IMR-90 (cell line): ENCODE data around the gene ERH. TPM values are rescaled to one million over a fixed set of nuclear protein-coding genes. Genes with fewer than 3 reads are reported as not detected.

ENCODE experiments used
- ATAC-seq: fragments of 200-7000 bp; cut with Tn5 transposase; 2 replicates; pipeline ENCODE4 v1.9.1; 2020; ENCODE audit warnings: low read depth, mild to moderate bottlenecking, moderate library complexity
- BruUV-seq: library from RNA; stranded (reverse); fragments of 400-500 nt; replicated peaks from 2 replicates; lab custom pipeline; 2021; lab: Mats Ljungman, UMichigan
- CTCF ChIA-PET: fragments of 300-600 bp; formaldehyde crosslinking; extraction: SDS; loops from one replicate; lab custom pipeline; 2021; ENCODE audit warnings: antibody characterized with exemption; lab: Yijun Ruan, JAX
- POLR2A ChIA-PET: fragments of 300-600 bp; sonication (Branson Sonifier 250); formaldehyde crosslinking; loops from one replicate; lab custom pipeline; 2022; ENCODE audit warnings: antibody characterized with exemption; ENCODE audit not compliant: unreplicated experiment; lab: Charles Lee
- DNase-seq: peaks from one replicate; pipeline ENCODE4 v3.0.0; 2013
- H2AFZ ChIP-seq: replicated peaks from 2 replicates; pipeline ENCODE3; 2013; ENCODE audit warnings: low read length, mild to moderate bottlenecking; ENCODE audit not compliant: poor library complexity
- H2AK5ac ChIP-seq: 2 replicates; pipeline ENCODE4 v1.6.1; 2013; ENCODE audit warnings: low read depth, low read length, inconsistent platforms
- H2AK9ac ChIP-seq: replicated peaks from 2 replicates; pipeline ENCODE3; 2013; ENCODE audit warnings: mild to moderate bottlenecking, low read depth, low read length, moderate library complexity; ENCODE audit not compliant: poor library complexity
- H2BK120ac ChIP-seq: 2 replicates; pipeline ENCODE4 v1.6.1; 2013; ENCODE audit warnings: low read depth, low read length, inconsistent platforms
- H2BK15ac ChIP-seq: 3 replicates; pipeline ENCODE4 v1.6.1; 2013; ENCODE audit warnings: low read depth, low read length, inconsistent platforms
- H2BK20ac ChIP-seq: 2 replicates; pipeline ENCODE4 v1.6.1; 2013; ENCODE audit warnings: low read depth, mild to moderate bottlenecking, inconsistent platforms, low read length, moderate library complexity
- H2BK5ac ChIP-seq: 2 replicates; pipeline ENCODE4 v1.6.1; 2013; ENCODE audit warnings: mild to moderate bottlenecking, low read depth, low read length, inconsistent platforms; ENCODE audit not compliant: poor library complexity, severe bottlenecking
- H3K14ac ChIP-seq: replicated peaks from 2 replicates; pipeline ENCODE4 v1.6.1; 2013; ENCODE audit warnings: low read depth, low read length, inconsistent platforms
- H3K18ac ChIP-seq: 2 replicates; pipeline ENCODE4 v1.6.1; 2013; ENCODE audit warnings: low read depth, low read length, control low read depth
- H3K23ac ChIP-seq: 2 replicates; pipeline ENCODE4 v1.6.1; 2013; ENCODE audit warnings: low read depth, low read length, inconsistent platforms
- H3K27ac ChIP-seq: 2 replicates; pipeline ENCODE4 v1.5.1; 2013; ENCODE audit warnings: mild to moderate bottlenecking, control low read depth, low read length; ENCODE audit not compliant: insufficient read depth
- H3K27me3 ChIP-seq: 2 replicates; pipeline ENCODE4 v1.6.1; 2013; ENCODE audit warnings: low read length; ENCODE audit not compliant: control insufficient read depth, insufficient read depth
- H3K36me3 ChIP-seq: 2 replicates; pipeline ENCODE4 v1.6.1; 2013; ENCODE audit warnings: low read length, mixed read lengths; ENCODE audit not compliant: control insufficient read depth, insufficient read depth
- H3K4ac ChIP-seq: 2 replicates; pipeline ENCODE4 v1.6.1; 2013; ENCODE audit warnings: low read depth, low read length, inconsistent platforms
- H3K4me1 ChIP-seq: 2 replicates; pipeline ENCODE4 v1.6.1; 2013; ENCODE audit warnings: low read length, mixed read lengths; ENCODE audit not compliant: control insufficient read depth, insufficient read depth
- H3K4me2 ChIP-seq: 2 replicates; pipeline ENCODE4 v1.6.1; 2013; ENCODE audit warnings: low read depth, mild to moderate bottlenecking, control low read depth, low read length, moderate library complexity
- H3K4me3 ChIP-seq: 2 replicates; pipeline ENCODE4 v1.5.1; 2013; ENCODE audit warnings: low read depth, mild to moderate bottlenecking, control low read depth, low read length, moderate library complexity; ENCODE audit not compliant: insufficient read depth
- H3K56ac ChIP-seq: 2 replicates; pipeline ENCODE4 v1.6.1; 2013; ENCODE audit warnings: low read length, inconsistent platforms; ENCODE audit not compliant: insufficient read depth; ENCODE audit errors: extremely low read depth
- H3K79me1 ChIP-seq, 2 experiments: 2 replicates each; pipeline ENCODE4 v1.6.1; 2013; ENCODE audit warnings: low read length in 2 of 2, inconsistent platforms in 1 of 2, low read depth in 1 of 2
- H3K9ac ChIP-seq: 2 replicates; pipeline ENCODE4 v1.6.1; 2013; ENCODE audit warnings: low read depth, low read length, control low read depth
- H3K9me1 ChIP-seq: 2 replicates; pipeline ENCODE4 v1.6.1; 2013; ENCODE audit warnings: low read length, inconsistent platforms; ENCODE audit not compliant: insufficient read depth
- H3K9me3 ChIP-seq: 2 replicates; pipeline ENCODE4 v1.6.1; 2013; ENCODE audit warnings: low read length; ENCODE audit not compliant: control insufficient read depth, insufficient read depth
- H4K20me1 ChIP-seq: 2 replicates; pipeline ENCODE4 v1.6.1; 2013; ENCODE audit warnings: low read length, inconsistent platforms; ENCODE audit not compliant: insufficient read depth
- H4K5ac ChIP-seq: 2 replicates; pipeline ENCODE4 v1.6.1; 2013; ENCODE audit warnings: mild to moderate bottlenecking, low read depth, low read length, control low read depth
- H4K8ac ChIP-seq, 2 experiments: 2 replicates each; pipeline ENCODE4 v1.6.1; 2013; ENCODE audit warnings: low read depth in 2 of 2, low read length in 2 of 2, control low read depth in 1 of 2, inconsistent platforms in 1 of 2
- H4K91ac ChIP-seq: 2 replicates; pipeline ENCODE4 v1.6.1; 2013; ENCODE audit warnings: low read depth, low read length, inconsistent platforms; ENCODE audit not compliant: insufficient read depth
- CHD1 ChIP-seq: IDR thresholded peaks from 2 replicates; pipeline ENCODE4 v1.6.1; 2012; ENCODE audit warnings: low read depth, low read length, improper control_type of control experiment
- MXI1 ChIP-seq: IDR thresholded peaks from 2 replicates; pipeline ENCODE4 v1.6.1; 2012; ENCODE audit warnings: low read depth, mild to moderate bottlenecking, low read length, moderate library complexity, borderline replicate concordance
- WGBS, 2 experiments: methylation state at CpG; one replicate each; pipeline versions ENCODE4 v1.1.5 to v1.1.7; 2013; ENCODE audit warnings: missing lambda C conversion rate in 2 of 2; ENCODE audit not compliant: insufficient read length in 1 of 2; ENCODE audit errors: extremely low coverage in 2 of 2; 5-methylcytosine and 5-hydroxymethylcytosine counted together
- dilution Hi-C: fragments of 300-500 bp; cut with HindIII; formaldehyde crosslinking; loops from one replicate; pipeline ENCODE4 v1.14.3; 2018; ENCODE audit warnings: low sequenced_read_pairs; ENCODE audit not compliant: unreplicated experiment
- in situ Hi-C: fragments of 300-500 bp; cut with MboI; formaldehyde crosslinking; loops from 3 replicates; pipeline ENCODE4 v1.14.3; 2019; ENCODE audit warnings: low sequenced_read_pairs, inconsistent platforms, mixed read lengths
- intact Hi-C: fragments of 100-400 bp; cut with micrococcal nuclease; formaldehyde crosslinking; loops from 2 replicates; pipeline ENCODE4 v1.10.0; 2022
- polyA plus RNA-seq, 3 experiments: library from polyadenylated mRNA; depleted of rRNA; stranded (reverse); fragments of >200 nt; gene quantifications; 2 replicates each; pipeline ENCODE4 v1.2.3, GENCODE V29; 2012; ENCODE audit warnings: low replicate concordance in 1 of 3
- total RNA-seq: library from RNA; depleted of rRNA; stranded (reverse); fragments of >200 nt; gene quantifications from 2 replicates; pipeline ENCODE4 v1.2.3, GENCODE V29; 2012
- TF ChIP-seq, protein P1 (sequence below): fragments of 150-350 bp; IDR thresholded peaks from 2 replicates; pipeline ENCODE4 v1.6.1; 2017; ENCODE audit warnings: mild to moderate bottlenecking, antibody characterized with exemption, low read length, low read depth

ERH gene
- total and polyA plus RNA-seq, 2 of the 4 experiments (the other 2 are of a cell fraction): 64.2 to 150 TPM

DNA sequence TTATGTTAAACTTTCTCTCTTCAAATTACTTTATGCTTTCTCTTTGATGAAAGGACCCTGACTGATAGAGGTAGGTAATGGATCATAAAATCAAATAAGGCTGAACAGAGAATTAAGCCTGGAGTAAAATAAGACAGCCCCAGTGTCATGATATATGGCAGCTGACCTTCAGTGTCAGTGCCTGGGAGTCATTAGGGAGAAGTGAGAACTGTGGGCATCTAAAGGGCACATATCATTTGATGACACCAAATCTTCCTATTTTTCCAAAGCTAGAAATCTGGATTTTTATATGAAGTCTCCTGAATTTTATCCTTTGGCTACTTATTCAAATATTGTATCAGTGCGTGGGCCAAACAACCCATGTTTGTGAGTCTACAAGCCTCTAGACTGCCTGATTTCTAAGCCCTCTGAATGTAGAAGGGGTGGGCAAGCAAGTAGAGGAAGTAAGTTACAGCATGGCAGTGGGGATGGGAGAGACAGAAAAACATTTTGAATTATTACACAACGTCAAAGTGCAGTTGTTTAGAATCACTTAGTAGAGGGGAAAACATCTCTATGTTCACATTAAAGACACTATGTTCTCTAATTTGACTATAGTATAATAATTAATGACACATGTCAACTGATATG lies 10.3 kb upstream of the ERH start:
- DNase-seq (no peak), ATAC-seq (no peak)
- TF ChIP-seq MXI1 (no peak), CHD1 (no peak)
- TF ChIP-seq, protein P1, sequence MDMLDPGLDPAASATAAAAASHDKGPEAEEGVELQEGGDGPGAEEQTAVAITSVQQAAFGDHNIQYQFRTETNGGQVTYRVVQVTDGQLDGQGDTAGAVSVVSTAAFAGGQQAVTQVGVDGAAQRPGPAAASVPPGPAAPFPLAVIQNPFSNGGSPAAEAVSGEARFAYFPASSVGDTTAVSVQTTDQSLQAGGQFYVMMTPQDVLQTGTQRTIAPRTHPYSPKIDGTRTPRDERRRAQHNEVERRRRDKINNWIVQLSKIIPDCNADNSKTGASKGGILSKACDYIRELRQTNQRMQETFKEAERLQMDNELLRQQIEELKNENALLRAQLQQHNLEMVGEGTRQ: no peak
- H3K9me3 ChIP-seq: no peaks in the 10 kb centered on the region
- H3K27me3 ChIP-seq: no peaks in the 10 kb centered on the region
- H2AK5ac ChIP-seq: no peak overlapping the region
- no peak overlapping the region for H4K8ac ChIP-seq
- no peak overlapping the region for H3K23ac ChIP-seq
- in situ Hi-C loops: no loop called here
- H3K4me2 ChIP-seq: no peak overlapping the region
- peaks cover 26 to 53% of the 10 kb centered on the region in 2 experiments for H3K79me1 ChIP-seq
- peaks cover 35% of the 10 kb centered on the region for H4K20me1 ChIP-seq
- H3K4me3 ChIP-seq: no peak overlapping the region
- no peak overlapping the region for H3K9ac ChIP-seq
- no peak overlapping the region for H2BK5ac ChIP-seq
- POLR2A ChIA-PET: no interaction called here
- H3K4me1 ChIP-seq: no peaks in the 10 kb centered on the region
- no peak overlapping the region for H3K4ac ChIP-seq
- WGBS, 2 experiments: no CpG with 5 or more reads among the region's 2 CpGs
- no peak overlapping the region for H2BK15ac ChIP-seq
- H4K5ac ChIP-seq: no peak overlapping the region
- H3K56ac ChIP-seq: no peak overlapping the region
- H2BK120ac ChIP-seq: no peak overlapping the region
- H2BK20ac ChIP-seq: no peak overlapping the region
- CTCF ChIA-PET: no interaction called here
- H2AK9ac ChIP-seq: no peak overlapping the region
- H3K9me1 ChIP-seq: no peaks in the 10 kb centered on the region; the same call in 1 of the 2 replicates
- H3K18ac ChIP-seq: no peak overlapping the region
- intact Hi-C loops: no loop called here
- no peak overlapping the region for H2AFZ ChIP-seq
- H3K27ac ChIP-seq: no peak overlapping the region
- no peak overlapping the region for H3K14ac ChIP-seq
- peaks cover 2% of the 10 kb centered on the region; the same call in 1 of the 2 replicates for H3K36me3 ChIP-seq
- dilution Hi-C loops: no loop called here
- no peak overlapping the region for H4K91ac ChIP-seq
- BruUV-seq: no TSS peak
